ENCODE data around the gene MLN. TPM values are rescaled to one million over a fixed set of nuclear protein-coding genes. Genes with fewer than 3 reads are reported as not detected.

MLN gene
- total and polyA plus RNA-seq, 2 donors (not counting 1 experiment from before 2014, with no cell fraction given): not detected

- no peak overlapping the region for H3K27ac ChIP-seq (ENCODE audit: low read length in 2 of 2)
- peaks cover 61% of the 10 kb centered on the region for H3K27me3 Mint-ChIP-seq
- ATAC-seq (ENCODE audit: low read depth): no peak
- H3K27me3 ChIP-seq (replicated peaks in 1 of 4; ENCODE audit: control extremely low read depth in 1 of 4, control insufficient read depth in 3 of 4, insufficient read depth in 4 of 4, low read length in 3 of 4): peaks cover 0 to 53% (median 11%) of the 10 kb centered on the region in 4 experiments
- no peak overlapping the region for H3K27ac Mint-ChIP-seq
- H2AFZ ChIP-seq (ENCODE audit: insufficient read depth, low read depth, low read length, poor library complexity, severe bottlenecking): no peak overlapping the region
- no peaks in the 10 kb centered on the region for H3K9me3 Mint-ChIP-seq (ENCODE audit: insufficient read depth)
- H3K4me2 ChIP-seq (replicated peaks; ENCODE audit: low read depth, low read length, poor library complexity, severe bottlenecking): no peak overlapping the region
- TF ChIP-seq CTCF (IDR thresholded peaks at IDR 0.05) (no peak), EZH2 (IDR thresholded peaks at IDR 0.05; ENCODE audit: borderline replicate concordance, insufficient read depth, low read depth, low read length, poor library complexity, severe bottlenecking) (no peak)
- H3K9me3 ChIP-seq (ENCODE audit: control extremely low read depth in 1 of 3, control insufficient read depth in 2 of 3, insufficient read depth in 1 of 3, low read length in 2 of 3): peaks cover 0 to 6% (median 0%) of the 10 kb centered on the region in 3 donors
- no peaks in the 10 kb centered on the region for H3K4me1 ChIP-seq (ENCODE audit: control insufficient read depth in 2 of 2, insufficient read depth in 2 of 2, low read length in 2 of 2)
- intact Hi-C loops (cut with micrococcal nuclease): no loop called here
- H3K4me3 Mint-ChIP-seq: no peak overlapping the region
- H4K20me1 ChIP-seq (ENCODE audit: control insufficient read depth, insufficient read depth, low read length, poor library complexity, severe bottlenecking): no peaks in the 10 kb centered on the region
- no peaks in the 10 kb centered on the region for H3K36me3 ChIP-seq (replicated peaks in 1 of 2; ENCODE audit: control extremely low read depth in 1 of 2, control insufficient read depth in 1 of 2, extremely low read depth in 1 of 2, insufficient read depth in 2 of 2, low read length in 1 of 2)
- H3K79me2 ChIP-seq (ENCODE audit: control insufficient read depth, insufficient read depth, low read length): no peaks in the 10 kb centered on the region
- no peaks in the 10 kb centered on the region for H3K4me1 Mint-ChIP-seq
- H3K9ac ChIP-seq (ENCODE audit: low read length): no peak overlapping the region
- 77% methylated on average over 16 of the region's 16 CpGs for WGBS (ENCODE audit: insufficient coverage)
- DNase-seq: no peak
- no peak overlapping the region for H3K4me3 ChIP-seq (ENCODE audit: control extremely low read depth in 1 of 5, extremely low read depth in 1 of 5, insufficient read depth in 1 of 5, low read depth in 2 of 5, low read length in 4 of 5)
- ChIA-PET POLR2A (no interaction called here), CTCF (no interaction called here)
These were observed 9.6 kb upstream of the MLN start for GRCh38 chr6:33813246-33813904.

DNA sequence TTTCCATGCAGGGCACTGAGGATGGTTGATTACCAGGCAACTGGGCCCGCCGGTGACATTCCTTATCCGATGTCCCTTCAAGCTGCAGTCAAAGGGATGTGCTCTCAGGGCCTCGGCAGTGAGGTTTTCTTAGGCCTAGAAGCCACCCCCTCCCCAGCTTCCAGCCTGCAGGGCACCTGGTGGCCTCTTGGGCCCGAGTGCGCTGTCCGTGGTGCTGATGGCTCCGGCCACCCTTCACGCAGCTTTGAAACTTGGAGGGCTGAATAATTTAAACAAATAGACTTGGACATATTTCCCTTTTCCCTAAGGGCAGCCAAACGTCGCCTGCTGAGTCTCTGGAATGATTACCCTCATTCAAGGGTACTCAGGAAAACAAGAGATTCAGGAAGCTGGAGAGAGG, 8.9 kb upstream of the MLN start:
- Histone ChIP-seq H3K27ac (ENCODE audit: low read length in 2 of 2) (no peak overlapping the region), H3K36me3 (replicated peaks in 1 of 2; ENCODE audit: control extremely low read depth in 1 of 2, control insufficient read depth in 1 of 2, extremely low read depth in 1 of 2, insufficient read depth in 2 of 2, low read length in 1 of 2) (no peaks in the 10 kb centered on the region), H3K79me2 (ENCODE audit: control insufficient read depth, insufficient read depth, low read length) (no peaks in the 10 kb centered on the region), H3K4me1 (ENCODE audit: control insufficient read depth in 2 of 2, insufficient read depth in 2 of 2, low read length in 2 of 2) (peaks cover 5 to 6% of the 10 kb centered on the region in 2 donors), H3K9ac (ENCODE audit: low read length) (no peak overlapping the region), H4K20me1 (ENCODE audit: control insufficient read depth, insufficient read depth, low read length, poor library complexity, severe bottlenecking) (no peaks in the 10 kb centered on the region), H3K4me3 (ENCODE audit: control extremely low read depth in 1 of 5, extremely low read depth in 1 of 5, insufficient read depth in 1 of 5, low read depth in 2 of 5, low read length in 4 of 5) (no peak overlapping the region), H2AFZ (ENCODE audit: insufficient read depth, low read depth, low read length, poor library complexity, severe bottlenecking) (no peak overlapping the region), H3K4me2 (replicated peaks; ENCODE audit: low read depth, low read length, poor library complexity, severe bottlenecking) (no peak overlapping the region), H3K9me3 (ENCODE audit: control extremely low read depth in 1 of 3, control insufficient read depth in 2 of 3, insufficient read depth in 1 of 3, low read length in 2 of 3) (peaks cover 0 to 6% (median 0%) of the 10 kb centered on the region in 3 donors), H3K27me3 (replicated peaks in 1 of 4; ENCODE audit: control extremely low read depth in 1 of 4, control insufficient read depth in 3 of 4, insufficient read depth in 4 of 4, low read length in 3 of 4) (peaks cover 0 to 58% (median 12%) of the 10 kb centered on the region in 4 experiments)
- peak; percentile 24 for DNase-seq
- Mint-ChIP-seq H3K27ac (no peak overlapping the region), H3K9me3 (ENCODE audit: insufficient read depth) (no peaks in the 10 kb centered on the region), H3K4me3 (no peak overlapping the region), H3K27me3 (peaks cover 63% of the 10 kb centered on the region), H3K4me1 (peaks cover 3% of the 10 kb centered on the region)
- no peak for TF ChIP-seq EZH2 (IDR thresholded peaks at IDR 0.05; ENCODE audit: borderline replicate concordance, insufficient read depth, low read depth, low read length, poor library complexity, severe bottlenecking)
- TF ChIP-seq CTCF (IDR thresholded peaks at IDR 0.05): no peak
- ChIA-PET CTCF (no interaction called here), POLR2A (no interaction called here)
- intact Hi-C loops (cut with micrococcal nuclease): no loop called here
- WGBS (ENCODE audit: insufficient coverage): 20% methylated on average over 9 of the region's 11 CpGs
- no peak for ATAC-seq (ENCODE audit: low read depth)

All from B cell (primary cell).